Kidney (tissue), 14 donors: ENCODE measurements around the gene AXIN1. TPM values are rescaled to one million over a fixed set of nuclear protein-coding genes. Genes with fewer than 3 reads are reported as not detected.

ENCODE experiments used
- DNase-seq, 5 donors: peaks; one replicate each; pipeline ENCODE4 v3.0.0-alpha.2; 2013 to 2020
- FAIRE-seq: peaks from 2 replicates; lab custom pipeline; 2012; peaks lifted over from hg19 to GRCh38; lab: Jason Lieb, UNC
- H3K27ac ChIP-seq, 2 donors: one replicate each; pipeline ENCODE4 v1.7.0; 2013; ENCODE audit warnings: low read depth in 2 of 2, low read length in 2 of 2, inconsistent platforms in 1 of 2
- H3K27me3 ChIP-seq: one replicate; pipeline ENCODE4 v1.7.1; 2013; ENCODE audit warnings: low read length, inconsistent platforms; ENCODE audit not compliant: control insufficient read depth, insufficient read depth
- H3K36me3 ChIP-seq, 3 donors: one replicate each; pipeline versions ENCODE4 v1.7.0 to v1.7.1; 2013; ENCODE audit warnings: low read length in 3 of 3, control low read depth in 1 of 3, inconsistent platforms in 1 of 3; ENCODE audit not compliant: insufficient read depth in 3 of 3, control insufficient read depth in 2 of 3
- H3K4me1 ChIP-seq, 3 donors: one replicate each; pipeline versions ENCODE4 v1.7.0 to v1.7.1; 2013; ENCODE audit warnings: low read length in 3 of 3, inconsistent platforms in 1 of 3, low read depth in 1 of 3; ENCODE audit not compliant: control insufficient read depth in 2 of 3, insufficient read depth in 2 of 3
- H3K4me3 ChIP-seq, 3 donors: one replicate each; pipeline versions ENCODE4 v1.7.0 to v1.8.1; 2013; ENCODE audit warnings: low read length in 3 of 3, control low read depth in 1 of 3, inconsistent platforms in 1 of 3
- H3K9ac ChIP-seq, 3 donors: one replicate each; pipeline versions ENCODE4 v1.7.0 to v1.7.1; 2013; ENCODE audit warnings: low read length in 3 of 3, control low read depth in 1 of 3, inconsistent platforms in 1 of 3
- H3K9me3 ChIP-seq, 3 donors: one replicate each; pipeline versions ENCODE4 v1.7.0 to v1.7.1; 2013; ENCODE audit warnings: low read length in 3 of 3, control low read depth in 1 of 3, inconsistent platforms in 1 of 3; ENCODE audit not compliant: control insufficient read depth in 2 of 3, insufficient read depth in 1 of 3
- CTCF ChIP-seq: IDR thresholded peaks from 3 replicates; pipeline ENCODE4 v1.5.1; 2012; ENCODE audit warnings: mild to moderate bottlenecking, moderate library complexity, borderline replicate concordance; ENCODE audit not compliant: insufficient read depth; ENCODE audit errors: extremely low read depth
- intact Hi-C: fragments of 100-400 bp; cut with DNase I; formaldehyde crosslinking; loops from one replicate; pipeline ENCODE4 v1.11.1; 2022
- polyA plus RNA-seq: library from polyadenylated mRNA; stranded (reverse); fragments of 350-450 nt; fragmentation: Illumina TruSeq; extraction: RNeasy Lipid Tissue Mini Kit (QIAGEN cat#74804); gene quantifications from one replicate; pipeline ENCODE4 v1.2.3, GENCODE V29; 2014; ENCODE audit warnings: low read depth, low replicate concordance; ENCODE audit not compliant: insufficient read depth
- total RNA-seq: library from RNA; stranded (reverse); fragmentation: NEBNext Ultra II Directional; extraction: Animal tissue kit (Norgen Biotek cat#: 25700); gene quantifications from one replicate; pipeline ENCODE4 v1.2.1, GENCODE V29; 2021
- donor health status: control.
- donor health status: control.
- donor health status: control.
- donor health status: control.
- donor health status: control.
- donor health status: DM: yes; HTN: yes; CAD: no.
- donor health status: Normal renal cell carcinoma (clear cell type).

AXIN1 gene
- total and polyA plus RNA-seq, 2 donors from 2014 or later = 9.7 to 24.6 TPM

DNA sequence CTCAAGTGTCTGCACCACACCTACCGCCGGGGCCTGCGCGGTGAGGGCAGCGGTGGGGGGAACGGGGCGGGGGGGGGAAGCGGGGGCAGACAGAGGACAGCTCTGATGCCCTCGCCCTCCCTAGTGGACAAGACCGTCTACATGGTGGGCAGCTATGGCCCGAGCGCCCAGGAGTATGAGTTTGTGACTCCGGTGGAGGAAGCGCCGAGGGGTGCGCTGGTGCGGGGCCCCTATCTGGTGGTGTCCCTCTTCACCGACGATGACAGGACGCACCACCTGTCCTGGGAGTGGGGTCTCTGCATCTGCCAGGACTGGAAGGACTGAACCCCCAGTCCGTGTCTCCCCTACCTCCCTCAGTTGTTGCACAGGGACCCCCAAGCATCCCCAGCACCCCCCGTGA, 70.0 kb downstream of the AXIN1 start:
- no peak overlapping the region for H3K9ac ChIP-seq
- FAIRE-seq (no peak), DNase-seq (no peak)
- H3K9me3 ChIP-seq = no peaks in the 10 kb centered on the region
- H3K36me3 ChIP-seq = no peaks in the 10 kb centered on the region
- H3K27me3 ChIP-seq = no peaks in the 10 kb centered on the region
- intact Hi-C loops = no loop called here
- no peak overlapping the region for H3K4me3 ChIP-seq
- H3K4me1 ChIP-seq = no peaks in the 10 kb centered on the region
- no peak overlapping the region for H3K27ac ChIP-seq
- no peak for TF ChIP-seq CTCF

DNA sequence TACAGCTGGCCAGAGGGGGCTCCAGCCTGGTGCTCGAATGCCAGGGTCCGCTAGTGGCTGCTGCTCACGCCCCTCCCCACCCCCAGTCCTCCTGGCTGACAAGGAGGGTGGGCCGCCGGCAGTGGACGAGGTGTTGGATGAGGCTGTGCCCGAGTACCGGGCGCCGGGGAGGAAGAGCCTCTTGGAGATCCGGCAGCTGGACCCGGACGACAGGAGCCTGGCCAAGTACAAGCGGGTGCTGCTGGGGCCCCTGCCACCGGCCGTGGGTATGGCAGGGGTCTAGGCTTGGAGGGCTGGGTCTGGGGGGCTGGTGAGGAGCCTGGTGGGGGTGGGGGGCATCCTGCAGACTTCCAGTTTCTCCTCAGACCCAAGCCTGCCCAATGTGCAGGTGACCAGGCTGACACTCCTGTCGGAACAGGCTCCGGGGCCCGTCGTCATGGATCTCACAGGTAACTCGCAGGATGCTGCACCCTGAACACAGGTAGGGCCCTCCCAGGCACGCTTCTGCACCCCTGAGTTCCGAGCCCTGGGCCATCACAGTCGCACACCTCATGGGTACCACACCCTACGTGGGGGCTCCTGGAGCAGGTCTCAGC, 70.8 kb downstream of the AXIN1 start:
- no peaks in the 10 kb centered on the region for H3K4me1 ChIP-seq
- no peaks in the 10 kb centered on the region for H3K9me3 ChIP-seq
- H3K27me3 ChIP-seq = no peaks in the 10 kb centered on the region
- no peak for DNase-seq
- FAIRE-seq = no peak
- H3K4me3 ChIP-seq = no peak overlapping the region
- H3K27ac ChIP-seq = no peak overlapping the region
- intact Hi-C loops = no loop called here
- H3K36me3 ChIP-seq = no peaks in the 10 kb centered on the region
- no peak overlapping the region for H3K9ac ChIP-seq
- no peak for TF ChIP-seq CTCF

DNA sequence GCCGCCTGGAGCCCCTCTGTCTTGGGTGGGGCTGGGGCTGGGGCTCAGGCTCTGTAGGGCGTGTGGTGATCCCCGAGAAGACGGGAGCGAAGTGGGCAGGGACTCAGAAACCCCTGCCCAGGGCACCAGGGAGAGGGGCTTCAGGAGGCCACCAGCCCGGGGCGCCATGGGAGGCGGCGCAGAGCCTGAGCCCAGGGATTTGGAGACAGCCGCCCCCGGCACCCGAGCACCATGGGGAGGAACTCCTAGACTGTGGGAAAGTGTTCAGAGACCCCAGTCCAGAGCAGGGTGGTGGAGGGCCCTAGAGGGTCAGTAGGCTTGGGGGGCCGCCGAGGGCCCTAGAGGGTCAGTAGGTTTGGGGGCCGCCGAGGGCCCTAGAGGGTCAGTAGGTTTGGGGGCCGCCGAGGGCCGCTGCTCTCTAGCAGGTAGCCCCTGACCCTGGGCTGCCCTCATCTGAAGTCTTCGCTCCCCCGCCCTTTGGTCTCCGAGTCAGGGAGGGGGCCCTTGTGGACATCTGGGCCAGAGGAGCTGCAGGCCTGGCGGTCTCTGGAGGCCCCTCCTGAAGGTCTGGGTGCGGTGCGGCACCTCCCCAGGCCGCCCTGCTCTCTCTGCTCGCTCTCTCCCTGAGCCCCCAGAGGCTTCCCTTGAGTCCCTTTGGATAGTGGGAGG, 71.4 kb downstream of the AXIN1 start:
- H3K36me3 ChIP-seq = no peaks in the 10 kb centered on the region
- TF ChIP-seq CTCF = no peak
- intact Hi-C loops = no loop called here
- H3K9me3 ChIP-seq = no peaks in the 10 kb centered on the region
- no peak overlapping the region for H3K9ac ChIP-seq
- no peak for DNase-seq
- H3K4me3 ChIP-seq = no peak overlapping the region
- FAIRE-seq = no peak
- H3K4me1 ChIP-seq = no peaks in the 10 kb centered on the region
- no peaks in the 10 kb centered on the region for H3K27me3 ChIP-seq
- no peak overlapping the region for H3K27ac ChIP-seq
